ENCODE measurements around the gene TICRR. TPM values are rescaled to one million over a fixed set of nuclear protein-coding genes. Genes with fewer than 3 reads are reported as not detected.
"Not testable (repeated sequence)": the region's sequence is repeated elsewhere in the genome, so short reads cannot be mapped to it uniquely, and the experiment has no call there.

TICRR gene
- total RNA-seq, 1 donor from 2014 or later, result 4.8 TPM

DNA sequence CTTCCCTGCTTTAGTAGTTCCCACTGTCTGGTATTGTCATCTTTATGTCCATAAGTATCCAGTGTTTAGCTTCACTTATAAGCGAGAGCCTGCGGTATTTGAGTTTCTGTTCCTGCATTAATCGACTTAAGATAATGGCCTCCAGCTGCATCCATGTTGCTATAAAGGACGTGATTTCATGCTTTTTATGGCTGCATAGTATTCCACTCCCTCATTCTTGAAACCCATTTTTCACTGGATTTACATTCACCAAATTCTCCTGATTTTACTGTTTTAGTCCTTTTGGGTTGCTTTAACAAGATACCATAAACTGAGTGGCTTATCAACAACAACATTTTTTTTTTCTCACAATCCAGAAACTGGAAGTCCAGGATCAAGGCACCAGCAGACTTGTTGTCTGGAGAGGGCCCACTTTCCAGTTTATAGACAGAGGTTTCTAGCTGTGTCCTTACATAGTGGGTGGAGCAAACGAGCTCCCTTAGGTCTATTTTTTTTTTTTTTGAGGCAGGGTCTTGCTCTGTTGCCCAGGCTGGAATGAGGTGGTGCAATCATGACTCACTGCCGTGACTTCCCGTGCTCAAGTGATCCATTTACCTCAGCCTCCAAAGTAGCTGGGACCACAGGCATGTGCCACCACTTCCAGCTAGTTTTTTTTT, 6.1 kb upstream of the TICRR start:
- no peak overlapping the region for H3K4me3 Mint-ChIP-seq (ENCODE audit: unreplicated experiment)
- peaks cover 9% of the 10 kb centered on the region for H3K27me3 Mint-ChIP-seq (ENCODE audit: unreplicated experiment)
- TF ChIP-seq, protein P1, sequence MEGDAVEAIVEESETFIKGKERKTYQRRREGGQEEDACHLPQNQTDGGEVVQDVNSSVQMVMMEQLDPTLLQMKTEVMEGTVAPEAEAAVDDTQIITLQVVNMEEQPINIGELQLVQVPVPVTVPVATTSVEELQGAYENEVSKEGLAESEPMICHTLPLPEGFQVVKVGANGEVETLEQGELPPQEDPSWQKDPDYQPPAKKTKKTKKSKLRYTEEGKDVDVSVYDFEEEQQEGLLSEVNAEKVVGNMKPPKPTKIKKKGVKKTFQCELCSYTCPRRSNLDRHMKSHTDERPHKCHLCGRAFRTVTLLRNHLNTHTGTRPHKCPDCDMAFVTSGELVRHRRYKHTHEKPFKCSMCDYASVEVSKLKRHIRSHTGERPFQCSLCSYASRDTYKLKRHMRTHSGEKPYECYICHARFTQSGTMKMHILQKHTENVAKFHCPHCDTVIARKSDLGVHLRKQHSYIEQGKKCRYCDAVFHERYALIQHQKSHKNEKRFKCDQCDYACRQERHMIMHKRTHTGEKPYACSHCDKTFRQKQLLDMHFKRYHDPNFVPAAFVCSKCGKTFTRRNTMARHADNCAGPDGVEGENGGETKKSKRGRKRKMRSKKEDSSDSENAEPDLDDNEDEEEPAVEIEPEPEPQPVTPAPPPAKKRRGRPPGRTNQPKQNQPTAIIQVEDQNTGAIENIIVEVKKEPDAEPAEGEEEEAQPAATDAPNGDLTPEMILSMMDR (IDR thresholded peaks at IDR 0.05; ENCODE audit: unreplicated experiment), result no peak
- no peak for DNase-seq (ENCODE audit: low spot score)
- H3K9me3 Mint-ChIP-seq (ENCODE audit: unreplicated experiment), result no peaks in the 10 kb centered on the region
- H3K27ac Mint-ChIP-seq (ENCODE audit: unreplicated experiment), result no peak overlapping the region
- peaks cover 6% of the 10 kb centered on the region for H3K36me3 Mint-ChIP-seq (ENCODE audit: low read depth, unreplicated experiment)
- peaks cover 14% of the 10 kb centered on the region for H3K4me1 Mint-ChIP-seq (ENCODE audit: unreplicated experiment)

DNA sequence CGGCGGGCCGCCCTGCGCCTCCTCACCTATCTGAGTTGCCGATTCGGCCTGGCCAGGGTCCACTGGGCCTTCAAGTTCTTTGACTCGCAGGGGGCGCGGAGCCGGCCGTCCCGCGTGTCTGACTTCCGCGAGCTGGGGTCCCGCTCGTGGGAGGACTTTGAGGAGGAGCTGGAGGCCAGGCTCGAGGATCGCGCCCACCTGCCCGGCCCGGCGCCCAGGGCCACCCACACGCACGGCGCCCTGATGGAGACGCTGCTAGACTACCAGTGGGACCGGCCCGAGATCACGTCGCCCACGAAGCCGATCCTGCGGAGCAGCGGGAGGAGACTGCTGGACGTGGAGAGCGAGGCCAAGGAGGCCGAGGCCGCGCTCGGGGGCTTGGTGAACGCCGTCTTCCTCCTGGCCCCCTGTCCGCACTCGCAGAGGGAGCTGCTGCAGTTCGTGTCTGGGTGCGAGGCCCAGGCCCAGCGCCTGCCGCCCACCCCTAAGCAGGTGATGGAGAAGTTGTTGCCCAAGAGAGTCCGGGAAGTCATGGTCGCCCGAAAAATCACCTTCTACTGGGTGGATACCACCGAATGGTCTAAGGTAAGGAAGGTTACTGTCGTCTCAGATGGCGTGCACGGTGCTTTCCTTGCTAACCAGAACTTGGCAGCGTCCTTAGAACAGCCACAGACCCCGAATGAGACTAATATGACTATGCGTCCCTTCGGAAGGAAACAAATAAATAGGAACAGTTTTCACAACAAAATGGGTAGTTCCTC, 567 bp downstream of the TICRR start:
- DNase-seq (ENCODE audit: low spot score), result peak; percentile 18
- Mint-ChIP-seq H3K4me1 (ENCODE audit: unreplicated experiment) (peaks cover 26% of the 10 kb centered on the region), H3K4me3 (ENCODE audit: unreplicated experiment) (peak overlapping the region; percentile 92), H3K27me3 (ENCODE audit: unreplicated experiment) (peaks cover 4% of the 10 kb centered on the region), H3K36me3 (ENCODE audit: low read depth, unreplicated experiment) (no peaks in the 10 kb centered on the region), H3K27ac (ENCODE audit: unreplicated experiment) (no peak overlapping the region), H3K9me3 (ENCODE audit: unreplicated experiment) (no peaks in the 10 kb centered on the region)
- TF ChIP-seq, protein P1 (IDR thresholded peaks at IDR 0.05; ENCODE audit: unreplicated experiment), result no peak

DNA sequence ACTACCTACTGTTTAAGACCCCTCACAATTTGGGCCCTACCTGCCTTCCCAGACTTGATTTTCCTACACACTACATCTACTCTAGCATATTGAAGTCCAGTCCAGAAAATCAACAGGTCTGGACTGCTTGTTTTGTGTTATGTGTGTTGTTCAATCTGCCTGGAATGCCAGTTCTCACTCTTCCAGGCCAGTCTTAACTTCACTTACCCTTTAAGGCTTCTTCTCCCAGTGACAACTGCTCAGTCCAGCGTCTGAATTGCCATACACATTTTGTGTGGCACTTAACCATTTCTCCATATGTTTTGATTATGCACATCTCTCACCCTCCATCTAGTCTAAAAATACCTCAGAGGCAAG, 1.1 kb downstream of the TICRR start:
- TF ChIP-seq, protein P1 (IDR thresholded peaks at IDR 0.05; ENCODE audit: unreplicated experiment), result no peak
- DNase-seq (ENCODE audit: low spot score), result no peak
- Mint-ChIP-seq H3K27me3 (ENCODE audit: unreplicated experiment) (peaks cover 4% of the 10 kb centered on the region), H3K9me3 (ENCODE audit: unreplicated experiment) (no peaks in the 10 kb centered on the region), H3K36me3 (ENCODE audit: low read depth, unreplicated experiment) (no peaks in the 10 kb centered on the region), H3K4me3 (ENCODE audit: unreplicated experiment) (peak overlapping the region; percentile 92), H3K4me1 (ENCODE audit: unreplicated experiment) (peaks cover 26% of the 10 kb centered on the region), H3K27ac (ENCODE audit: unreplicated experiment) (no peak overlapping the region)

DNA sequence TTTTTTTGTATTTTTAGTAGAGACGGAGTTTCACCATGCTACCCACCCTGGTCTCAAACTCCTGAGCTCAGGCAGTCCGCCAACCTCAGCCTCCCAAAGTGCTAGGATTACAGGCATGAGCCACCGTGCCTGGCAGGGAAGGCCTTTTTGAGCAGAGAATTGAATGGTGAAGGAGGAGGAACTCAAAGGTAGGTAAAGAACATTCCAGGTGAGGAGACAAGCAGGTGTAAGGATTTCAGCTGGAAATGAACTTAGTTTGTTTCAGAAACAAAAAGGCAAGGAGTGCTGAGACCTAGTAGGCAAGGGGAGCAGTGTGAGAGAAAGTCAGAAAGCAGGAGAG, 2.5 kb downstream of the TICRR start:
- TF ChIP-seq, protein P1 (IDR thresholded peaks at IDR 0.05; ENCODE audit: unreplicated experiment), result no peak
- H3K4me3 Mint-ChIP-seq (ENCODE audit: unreplicated experiment), result no peak overlapping the region
- H3K9me3 Mint-ChIP-seq (ENCODE audit: unreplicated experiment), result no peaks in the 10 kb centered on the region
- H3K36me3 Mint-ChIP-seq (ENCODE audit: low read depth, unreplicated experiment), result no peaks in the 10 kb centered on the region
- peaks cover 19% of the 10 kb centered on the region for H3K4me1 Mint-ChIP-seq (ENCODE audit: unreplicated experiment)
- DNase-seq (ENCODE audit: low spot score), result no peak
- no peak overlapping the region for H3K27ac Mint-ChIP-seq (ENCODE audit: unreplicated experiment)
- peaks cover 4% of the 10 kb centered on the region for H3K27me3 Mint-ChIP-seq (ENCODE audit: unreplicated experiment)

DNA sequence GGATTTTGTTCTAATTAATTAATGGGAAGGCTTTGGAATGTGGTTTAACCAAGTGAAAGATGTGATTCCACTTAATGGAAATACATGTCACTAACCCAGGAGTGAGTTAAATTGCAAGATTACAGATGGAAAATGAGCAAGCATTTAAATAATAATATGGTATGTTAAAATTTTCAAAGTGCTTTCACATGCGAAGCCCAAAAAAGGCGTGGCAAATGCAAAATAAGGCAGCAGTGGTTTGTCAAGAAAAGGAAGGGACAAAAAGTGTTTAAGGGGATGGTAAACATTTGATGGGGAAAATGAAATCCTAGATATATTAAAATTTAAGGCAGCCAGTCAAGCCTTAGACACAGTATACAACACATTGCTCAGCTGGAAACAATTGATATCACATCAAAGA, 2.9 kb downstream of the TICRR start:
- H3K36me3 Mint-ChIP-seq (ENCODE audit: low read depth, unreplicated experiment), result no peaks in the 10 kb centered on the region
- H3K27ac Mint-ChIP-seq (ENCODE audit: unreplicated experiment), result no peak overlapping the region

DNA sequence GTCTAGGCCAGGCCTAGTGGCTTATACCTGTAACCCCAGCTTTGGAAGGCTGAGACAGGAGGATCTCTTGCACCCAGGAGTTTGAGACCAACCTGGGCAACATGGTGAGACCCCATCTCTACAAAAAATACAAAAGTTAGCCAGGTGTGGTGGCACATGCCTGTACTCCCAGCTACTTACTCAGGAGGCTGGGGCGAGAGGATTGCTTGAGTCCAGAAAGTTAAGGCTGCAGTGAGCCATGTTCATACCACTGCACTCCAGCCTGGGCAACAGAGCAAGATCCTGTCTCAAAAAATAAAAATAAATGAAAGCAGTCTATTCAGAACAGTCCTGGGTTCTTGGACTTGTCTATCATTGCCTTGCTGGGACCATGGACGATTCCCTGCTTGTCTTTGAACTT, 5.5 kb downstream of the TICRR start:
- DNase-seq (ENCODE audit: low spot score); H3K4me3 Mint-ChIP-seq (ENCODE audit: unreplicated experiment); H3K9me3 Mint-ChIP-seq (ENCODE audit: unreplicated experiment); H3K27ac Mint-ChIP-seq (ENCODE audit: unreplicated experiment); H3K36me3 Mint-ChIP-seq (ENCODE audit: low read depth, unreplicated experiment); H3K27me3 Mint-ChIP-seq (ENCODE audit: unreplicated experiment); H3K4me1 Mint-ChIP-seq (ENCODE audit: unreplicated experiment): not testable (repeated sequence)

More for the DNA sequence above, 2.9 kb downstream of the TICRR start:
- Mint-ChIP-seq H3K9me3 (ENCODE audit: unreplicated experiment) (no peaks in the 10 kb centered on the region), H3K4me1 (ENCODE audit: unreplicated experiment) (peaks cover 19% of the 10 kb centered on the region), H3K27me3 (ENCODE audit: unreplicated experiment) (peaks cover 4% of the 10 kb centered on the region), H3K4me3 (ENCODE audit: unreplicated experiment) (no peak overlapping the region)
- TF ChIP-seq, protein P1 (IDR thresholded peaks at IDR 0.05; ENCODE audit: unreplicated experiment), result no peak
- DNase-seq (ENCODE audit: low spot score), result no peak

Measured in endothelial cell (in vitro differentiated cells).